Keratinocyte (primary cell): ENCODE measurements around the gene NLRP11.

Source experiments
- CTCF ChIP-seq, 3 experiments: IDR thresholded peaks in 1 of 3; conservative IDR thresholded peaks in 1 of 3; optimal IDR thresholded peaks in 1 of 3; 2 replicates in 2 of 3; 3 replicates in 1 of 3; pipeline versions ENCODE3 to v1.5.1; 2011; ENCODE audit warnings: low read length in 3 of 3, mild to moderate bottlenecking in 3 of 3, moderate library complexity in 2 of 3, control low read depth in 1 of 3, inconsistent platforms in 1 of 3; ENCODE audit not compliant: insufficient read depth in 2 of 3; ENCODE audit errors: extremely low read depth in 1 of 3
- EZH2 ChIP-seq: IDR thresholded peaks from one replicate; pipeline ENCODE4 v1.6.1; 2012; ENCODE audit warnings: inconsistent platforms, mild to moderate bottlenecking, low read length, moderate library complexity

- no peak for TF ChIP-seq CTCF (optimal IDR thresholded peaks at IDR 0.05 in 1 of 3, IDR thresholded peaks at IDR 0.05 in 1 of 3, conservative IDR thresholded peaks at IDR 0.05 in 1 of 3; ENCODE audit: extremely low read depth in 1 of 3, insufficient read depth in 2 of 3, low read length in 3 of 3)
- no peak for TF ChIP-seq EZH2
Measured at GRCh38 chr19:55778331-55778730, 53.5 kb downstream of the NLRP11 start.
